PFSK-1 (cell line): Measurements from ENCODE around the gene FAF2.

Experiments used
- POLR2AphosphoS5 ChIP-seq: IDR thresholded peaks from 2 replicates; pipeline ENCODE4 v1.6.1; 2012; ENCODE audit warnings: low read depth, mild to moderate bottlenecking, control low read depth, low read length, moderate library complexity
- REST ChIP-seq, 2 experiments: IDR thresholded peaks; 2 replicates each; pipeline versions ENCODE4 v1.6.1 to v1.8.0; 2011 to 2012; ENCODE audit warnings: low read depth in 2 of 2, low read length in 2 of 2, control low read depth in 1 of 2, inconsistent platforms in 1 of 2, mild to moderate bottlenecking in 1 of 2, moderate library complexity in 1 of 2; ENCODE audit not compliant: insufficient read depth in 1 of 2
- SIN3A ChIP-seq: IDR thresholded peaks from 2 replicates; pipeline ENCODE4 v1.6.1; 2012; ENCODE audit warnings: mild to moderate bottlenecking, low read length, moderate library complexity, borderline replicate concordance; ENCODE audit not compliant: insufficient read depth
- TAF1 ChIP-seq: IDR thresholded peaks from 2 replicates; pipeline ENCODE4 v1.6.1; 2012; ENCODE audit warnings: low read length, control low read depth, borderline replicate concordance; ENCODE audit not compliant: insufficient read depth

- TF ChIP-seq REST (IDR thresholded peaks at IDR 0.05; ENCODE audit: insufficient read depth in 1 of 2, low read depth in 2 of 2, low read length in 2 of 2) (no peak), POLR2AphosphoS5 (no peak), TAF1 (no peak), SIN3A (no peak)
These were observed 41.6 kb upstream of the FAF2 start for GRCh38 chr5:176406436-176407052.
